ENCODE measurements around the gene AIDA.

DNA sequence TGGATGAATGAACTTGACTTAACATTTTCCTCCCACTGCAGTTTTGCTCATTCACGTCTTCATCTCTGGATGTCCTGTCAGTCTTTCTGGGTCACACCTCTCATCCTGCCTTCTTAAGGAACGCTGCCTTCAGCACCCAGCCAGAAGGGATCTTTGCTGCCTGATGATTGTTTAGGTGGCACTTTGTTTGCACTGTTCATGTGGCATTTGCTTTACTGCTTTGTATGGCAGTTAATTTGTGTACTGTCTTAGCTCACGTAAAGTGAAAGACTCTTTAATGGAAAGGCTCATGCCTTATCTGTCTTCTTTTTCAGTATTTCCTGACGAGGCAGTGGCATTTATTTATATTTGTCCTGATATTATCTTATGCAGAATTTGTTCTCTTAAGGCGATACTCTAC, 89.5 kb downstream of the AIDA start:
- TF ChIP-seq, protein P1, sequence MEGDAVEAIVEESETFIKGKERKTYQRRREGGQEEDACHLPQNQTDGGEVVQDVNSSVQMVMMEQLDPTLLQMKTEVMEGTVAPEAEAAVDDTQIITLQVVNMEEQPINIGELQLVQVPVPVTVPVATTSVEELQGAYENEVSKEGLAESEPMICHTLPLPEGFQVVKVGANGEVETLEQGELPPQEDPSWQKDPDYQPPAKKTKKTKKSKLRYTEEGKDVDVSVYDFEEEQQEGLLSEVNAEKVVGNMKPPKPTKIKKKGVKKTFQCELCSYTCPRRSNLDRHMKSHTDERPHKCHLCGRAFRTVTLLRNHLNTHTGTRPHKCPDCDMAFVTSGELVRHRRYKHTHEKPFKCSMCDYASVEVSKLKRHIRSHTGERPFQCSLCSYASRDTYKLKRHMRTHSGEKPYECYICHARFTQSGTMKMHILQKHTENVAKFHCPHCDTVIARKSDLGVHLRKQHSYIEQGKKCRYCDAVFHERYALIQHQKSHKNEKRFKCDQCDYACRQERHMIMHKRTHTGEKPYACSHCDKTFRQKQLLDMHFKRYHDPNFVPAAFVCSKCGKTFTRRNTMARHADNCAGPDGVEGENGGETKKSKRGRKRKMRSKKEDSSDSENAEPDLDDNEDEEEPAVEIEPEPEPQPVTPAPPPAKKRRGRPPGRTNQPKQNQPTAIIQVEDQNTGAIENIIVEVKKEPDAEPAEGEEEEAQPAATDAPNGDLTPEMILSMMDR (IDR thresholded peaks at IDR 0.05), result no peak
- TF ChIP-seq POLR2A (IDR thresholded peaks at IDR 0.05) (no peak), POLR2AphosphoS5 (IDR thresholded peaks at IDR 0.05; ENCODE audit: insufficient read depth in 1 of 2, low read depth in 1 of 2) (no peak)

Measured in vagina (tissue), 2 donors.